ENCODE measurements around the gene FANCI. TPM values are rescaled to one million over a fixed set of nuclear protein-coding genes. Genes with fewer than 3 reads are reported as not detected.
A peak's percentile ranks its signal among the peaks of the same experiment; 100 is the strongest.

The FANCI gene
- total and polyA plus RNA-seq, 8 donors = 5.7 to 43.8 (median 9.1) TPM

DNA sequence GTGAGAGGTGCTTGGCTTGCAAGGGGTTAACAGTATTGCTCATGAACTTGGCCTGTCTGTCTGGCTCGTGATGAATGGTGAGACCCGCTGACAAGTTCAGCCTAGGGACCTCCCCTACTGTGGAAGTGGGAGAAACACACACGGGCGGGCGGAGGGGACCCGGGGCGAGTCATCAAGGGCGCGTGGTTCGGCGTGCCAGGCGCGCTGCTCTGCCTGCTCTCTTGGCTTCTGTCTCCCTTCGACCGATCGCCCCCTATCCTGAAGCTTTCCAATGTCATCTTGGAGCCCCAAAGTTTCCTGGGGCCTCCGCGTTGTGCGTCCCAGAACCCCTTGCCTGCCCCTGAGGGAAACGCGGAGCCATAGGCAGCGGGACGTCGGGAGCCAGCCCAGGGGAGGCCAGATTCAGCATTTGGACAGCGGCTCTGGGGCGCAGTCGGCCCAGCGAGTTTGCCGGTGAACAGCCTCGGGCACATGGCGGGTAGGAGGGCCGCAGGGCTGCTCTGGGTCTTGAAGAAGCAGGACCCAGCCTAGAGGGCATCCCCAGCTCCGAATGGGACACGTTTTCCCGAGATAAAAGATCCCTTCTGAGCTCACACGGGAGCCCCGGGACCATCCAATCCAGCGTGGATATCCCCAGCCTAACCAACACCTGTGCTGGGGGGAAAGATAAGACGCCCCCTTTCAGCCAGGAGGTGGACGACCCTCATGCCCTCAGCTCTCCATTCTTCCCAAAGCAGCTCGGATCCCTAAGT lies 117.8 kb downstream of the FANCI start:
- WGBS, 5 donors = 3 to 14% (median 12%) methylated on average over 21 to 41 of the region's 41 CpGs
- no peak for TF ChIP-seq EP300 (IDR thresholded peaks at IDR 0.05)
- no peak for TF ChIP-seq POLR2A (IDR thresholded peaks at IDR 0.05)
- TF ChIP-seq POLR2AphosphoS5 (IDR thresholded peaks at IDR 0.05) = no peak
- TF ChIP-seq, protein P1, sequence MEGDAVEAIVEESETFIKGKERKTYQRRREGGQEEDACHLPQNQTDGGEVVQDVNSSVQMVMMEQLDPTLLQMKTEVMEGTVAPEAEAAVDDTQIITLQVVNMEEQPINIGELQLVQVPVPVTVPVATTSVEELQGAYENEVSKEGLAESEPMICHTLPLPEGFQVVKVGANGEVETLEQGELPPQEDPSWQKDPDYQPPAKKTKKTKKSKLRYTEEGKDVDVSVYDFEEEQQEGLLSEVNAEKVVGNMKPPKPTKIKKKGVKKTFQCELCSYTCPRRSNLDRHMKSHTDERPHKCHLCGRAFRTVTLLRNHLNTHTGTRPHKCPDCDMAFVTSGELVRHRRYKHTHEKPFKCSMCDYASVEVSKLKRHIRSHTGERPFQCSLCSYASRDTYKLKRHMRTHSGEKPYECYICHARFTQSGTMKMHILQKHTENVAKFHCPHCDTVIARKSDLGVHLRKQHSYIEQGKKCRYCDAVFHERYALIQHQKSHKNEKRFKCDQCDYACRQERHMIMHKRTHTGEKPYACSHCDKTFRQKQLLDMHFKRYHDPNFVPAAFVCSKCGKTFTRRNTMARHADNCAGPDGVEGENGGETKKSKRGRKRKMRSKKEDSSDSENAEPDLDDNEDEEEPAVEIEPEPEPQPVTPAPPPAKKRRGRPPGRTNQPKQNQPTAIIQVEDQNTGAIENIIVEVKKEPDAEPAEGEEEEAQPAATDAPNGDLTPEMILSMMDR (IDR thresholded peaks at IDR 0.05) = no peak
- H3K27me3 ChIP-seq = peaks cover 56 to 100% (median 98%) of the 10 kb centered on the region in 3 donors
- intact Hi-C loops (cut with DNase I; ENCODE audit: low total_unique reads) = loop anchor here (5.0 kb wide), 1 partner anchor 71 kb away; no protein-coding TSS in a partner anchor
- DNase-seq = peak; percentile 59 to 92
- H3K36me3 ChIP-seq = no peaks in the 10 kb centered on the region
- no peaks in the 10 kb centered on the region for H3K9me3 ChIP-seq
- no peak overlapping the region for H3K27ac ChIP-seq
- H3K4me1 ChIP-seq = peaks cover 16 to 35% (median 29%) of the 10 kb centered on the region in 4 donors
- peak overlapping the region in 2 of 4 donors; percentile 16 to 27 for H3K4me3 ChIP-seq

DNA sequence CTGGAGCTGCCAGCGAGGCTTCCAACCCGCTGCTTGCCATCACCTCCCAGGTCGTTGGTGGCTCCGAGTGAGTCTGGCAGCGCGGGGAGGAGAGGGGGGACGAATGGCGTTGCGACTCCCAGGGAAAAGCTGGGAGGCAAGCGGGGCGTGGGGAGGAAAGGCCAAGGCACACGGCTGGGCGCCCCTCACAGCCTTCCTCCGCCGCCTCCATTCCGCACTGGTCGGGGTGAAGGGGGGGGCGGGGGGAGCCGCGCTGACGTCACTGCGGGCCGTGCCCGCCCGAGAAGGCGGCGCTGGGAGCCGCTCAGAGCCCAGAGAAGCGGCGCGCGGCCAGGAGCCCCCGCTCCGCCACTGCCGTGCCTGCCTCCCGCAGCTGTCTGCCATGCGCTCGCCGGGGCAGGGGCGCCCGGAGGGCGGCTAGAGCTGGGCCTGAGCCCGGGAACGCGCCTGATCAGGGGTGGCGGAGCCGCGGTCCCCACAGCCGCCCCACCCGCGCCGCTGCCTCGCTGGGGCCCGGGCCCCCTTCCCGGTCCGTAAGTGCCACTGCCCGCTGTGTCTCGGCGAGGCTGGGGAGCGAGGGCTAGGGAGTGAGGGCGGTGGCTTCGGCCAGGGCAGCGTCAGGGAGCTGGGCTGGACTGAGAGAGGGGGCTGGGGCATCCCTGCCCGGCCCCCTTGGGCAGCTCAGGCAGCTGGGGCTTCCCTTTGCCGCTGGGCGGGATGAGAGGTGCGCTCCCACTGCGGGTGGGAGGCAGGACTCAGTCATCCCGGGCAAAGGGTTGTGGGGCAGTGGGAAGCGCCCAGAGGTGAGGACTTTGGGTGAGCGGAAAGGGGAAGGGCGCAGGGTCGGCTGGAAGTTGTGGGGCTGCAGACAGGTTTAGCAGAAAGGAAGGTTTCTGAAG lies 118.7 kb downstream of the FANCI start:
- H3K4me3 ChIP-seq = peak overlapping the region in 2 of 4 donors; percentile 16 to 27
- peaks cover 64 to 100% (median 98%) of the 10 kb centered on the region in 3 donors for H3K27me3 ChIP-seq
- H3K9me3 ChIP-seq = no peaks in the 10 kb centered on the region
- H3K27ac ChIP-seq = no peak overlapping the region
- DNase-seq = peak in 1 of 2 donors; percentile 21
- TF ChIP-seq POLR2AphosphoS5 (IDR thresholded peaks at IDR 0.05) = no peak
- no peak for TF ChIP-seq EP300 (IDR thresholded peaks at IDR 0.05)
- no peak for TF ChIP-seq POLR2A (IDR thresholded peaks at IDR 0.05)
- TF ChIP-seq, protein P1 (IDR thresholded peaks at IDR 0.05) = no peak
- intact Hi-C loops (cut with DNase I; ENCODE audit: low total_unique reads) = loop anchor here (5.0 kb wide), 1 partner anchor 70 kb away; no protein-coding TSS in a partner anchor
- no peaks in the 10 kb centered on the region for H3K36me3 ChIP-seq
- peaks cover 21 to 41% (median 34%) of the 10 kb centered on the region in 4 donors for H3K4me1 ChIP-seq
- WGBS, 5 donors = 4 to 13% (median 6%) methylated on average over 46 to 73 of the region's 73 CpGs

DNA sequence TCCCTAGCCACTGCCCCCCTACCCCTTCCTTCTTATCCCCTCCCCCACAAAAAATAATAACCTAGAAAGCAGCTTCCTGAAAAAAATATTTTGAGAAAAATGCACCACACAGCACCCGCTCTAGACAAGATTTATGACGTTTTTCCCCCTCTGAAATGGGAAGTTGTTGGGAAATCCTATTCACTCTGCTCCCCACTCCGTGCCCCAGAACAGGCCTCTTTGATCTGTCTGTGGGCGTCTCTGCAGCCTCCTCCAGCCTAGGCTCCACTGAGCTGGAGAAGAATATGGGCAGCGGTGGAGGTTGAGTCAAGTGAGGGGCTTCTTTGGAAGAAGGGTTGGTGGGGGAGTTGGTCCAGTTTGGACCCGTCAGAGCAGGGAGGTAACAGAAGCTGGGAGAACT lies 119.4 kb downstream of the FANCI start:
- peaks cover 26 to 48% (median 40%) of the 10 kb centered on the region in 4 donors for H3K4me1 ChIP-seq
- no peak for DNase-seq
- TF ChIP-seq POLR2A (IDR thresholded peaks at IDR 0.05) (no peak), EP300 (IDR thresholded peaks at IDR 0.05) (no peak), POLR2AphosphoS5 (IDR thresholded peaks at IDR 0.05) (no peak)
- TF ChIP-seq, protein P1 (IDR thresholded peaks at IDR 0.05) = no peak
- H3K27me3 ChIP-seq = peaks cover 70 to 100% (median 98%) of the 10 kb centered on the region in 3 donors
- no peak overlapping the region for H3K4me3 ChIP-seq
- intact Hi-C loops (cut with DNase I; ENCODE audit: low total_unique reads) = loop anchor here (5.0 kb wide), 1 partner anchor 69 kb away; no protein-coding TSS in a partner anchor
- 11 to 21% (median 13%) methylated on average over 6 of the region's 6 CpGs for WGBS, 5 donors
- H3K36me3 ChIP-seq = no peaks in the 10 kb centered on the region
- H3K27ac ChIP-seq = no peak overlapping the region
- no peaks in the 10 kb centered on the region for H3K9me3 ChIP-seq

DNA sequence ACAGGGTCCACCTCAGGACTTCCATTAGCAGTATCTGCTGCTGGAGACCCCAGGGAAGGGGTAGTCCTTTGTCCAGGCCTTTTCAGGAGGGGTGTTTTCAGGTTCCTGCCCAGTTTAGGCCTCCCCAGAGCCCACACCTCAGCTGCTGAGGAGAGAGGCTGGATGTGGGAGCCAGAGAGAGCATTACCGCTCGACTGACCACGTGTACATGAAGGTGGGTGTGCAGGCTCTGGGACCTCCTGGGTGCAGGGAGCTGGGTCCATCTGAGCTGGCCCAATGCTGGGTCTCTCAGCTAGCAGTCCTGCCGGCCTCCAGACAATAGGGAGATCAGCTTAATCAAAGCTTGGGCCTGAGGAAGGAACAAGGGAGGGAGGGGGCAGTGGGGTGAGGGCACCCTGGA lies 120.0 kb downstream of the FANCI start:
- no peak for DNase-seq
- H3K36me3 ChIP-seq = no peaks in the 10 kb centered on the region
- H3K4me1 ChIP-seq = peaks cover 25 to 44% (median 38%) of the 10 kb centered on the region in 4 donors
- TF ChIP-seq POLR2AphosphoS5 (IDR thresholded peaks at IDR 0.05) (no peak), EP300 (IDR thresholded peaks at IDR 0.05) (no peak), POLR2A (IDR thresholded peaks at IDR 0.05) (no peak)
- TF ChIP-seq, protein P1 (IDR thresholded peaks at IDR 0.05) = no peak
- intact Hi-C loops (cut with DNase I; ENCODE audit: low total_unique reads) = loop anchor here (5.0 kb wide), 1 partner anchor 69 kb away; no protein-coding TSS in a partner anchor
- H3K9me3 ChIP-seq = no peaks in the 10 kb centered on the region
- peaks cover 77 to 100% (median 100%) of the 10 kb centered on the region in 3 donors for H3K27me3 ChIP-seq
- 26 to 52% (median 40%) methylated on average over 3 to 4 of the region's 4 CpGs for WGBS, 5 donors
- no peak overlapping the region for H3K27ac ChIP-seq
- H3K4me3 ChIP-seq = no peak overlapping the region
